GM21447 (cell line): Measurements from ENCODE around the gene KANSL1.

ENCODE experiments used
- ATAC-seq: cut with Tn5 transposase; IDR thresholded peaks from one replicate; pipeline ENCODE4 v1.9.1; 2021; ENCODE audit not compliant: unreplicated experiment

KANSL1 gene

DNA sequence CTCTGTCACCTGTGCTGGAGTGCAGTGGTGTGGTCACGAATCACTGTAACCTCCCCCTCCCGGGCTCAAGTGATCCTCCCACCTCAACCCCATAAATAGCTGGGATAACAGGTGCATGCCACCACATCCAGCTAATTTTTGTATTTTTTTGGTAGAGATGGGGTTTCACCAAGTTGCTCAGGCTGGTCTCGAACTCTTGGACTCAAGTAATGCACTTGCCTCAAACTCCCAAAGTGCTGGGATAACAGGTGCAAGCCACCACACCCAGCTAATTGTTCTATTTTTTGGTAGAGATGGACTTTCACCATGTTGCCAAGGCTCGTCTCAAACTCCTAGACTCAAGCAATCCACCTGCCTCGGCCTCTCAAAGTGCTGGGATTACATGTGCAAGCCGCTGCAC is 107.7 kb downstream of the KANSL1 start:
- no peak for ATAC-seq

DNA sequence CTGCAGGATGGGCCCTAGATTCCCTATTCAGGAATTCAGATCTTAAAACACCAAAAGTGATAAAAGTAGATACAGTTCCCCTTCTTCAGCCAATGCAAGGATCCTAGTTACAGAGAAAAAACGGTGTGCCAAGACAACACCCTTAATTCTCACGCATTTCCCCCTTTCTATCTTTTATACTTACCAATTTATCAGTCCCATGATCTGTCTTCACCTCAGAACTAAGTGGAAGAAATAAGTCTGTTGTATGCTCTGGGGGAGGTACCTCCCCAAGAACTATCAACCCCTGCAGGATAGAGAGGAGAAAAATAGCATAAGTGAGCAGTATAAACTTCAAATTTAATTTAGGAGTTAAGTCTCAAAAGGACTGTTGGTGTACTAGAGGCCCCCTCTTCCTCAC is 111.0 kb downstream of the KANSL1 start:
- no peak for ATAC-seq

DNA sequence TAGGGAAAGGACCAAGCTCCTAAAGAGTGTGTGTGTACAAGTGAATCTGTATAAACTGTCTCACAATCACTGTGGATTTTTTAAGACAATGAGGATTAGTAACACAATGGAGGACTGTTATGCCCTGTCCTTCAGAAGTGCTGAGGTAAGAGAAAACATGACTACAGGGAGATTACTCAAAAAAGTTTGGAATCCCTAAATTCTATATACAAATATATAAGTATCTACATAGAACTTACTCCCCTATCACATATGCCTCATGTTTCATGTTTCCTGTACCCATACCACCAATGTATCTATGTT is 112.3 kb downstream of the KANSL1 start:
- ATAC-seq: no peak

DNA sequence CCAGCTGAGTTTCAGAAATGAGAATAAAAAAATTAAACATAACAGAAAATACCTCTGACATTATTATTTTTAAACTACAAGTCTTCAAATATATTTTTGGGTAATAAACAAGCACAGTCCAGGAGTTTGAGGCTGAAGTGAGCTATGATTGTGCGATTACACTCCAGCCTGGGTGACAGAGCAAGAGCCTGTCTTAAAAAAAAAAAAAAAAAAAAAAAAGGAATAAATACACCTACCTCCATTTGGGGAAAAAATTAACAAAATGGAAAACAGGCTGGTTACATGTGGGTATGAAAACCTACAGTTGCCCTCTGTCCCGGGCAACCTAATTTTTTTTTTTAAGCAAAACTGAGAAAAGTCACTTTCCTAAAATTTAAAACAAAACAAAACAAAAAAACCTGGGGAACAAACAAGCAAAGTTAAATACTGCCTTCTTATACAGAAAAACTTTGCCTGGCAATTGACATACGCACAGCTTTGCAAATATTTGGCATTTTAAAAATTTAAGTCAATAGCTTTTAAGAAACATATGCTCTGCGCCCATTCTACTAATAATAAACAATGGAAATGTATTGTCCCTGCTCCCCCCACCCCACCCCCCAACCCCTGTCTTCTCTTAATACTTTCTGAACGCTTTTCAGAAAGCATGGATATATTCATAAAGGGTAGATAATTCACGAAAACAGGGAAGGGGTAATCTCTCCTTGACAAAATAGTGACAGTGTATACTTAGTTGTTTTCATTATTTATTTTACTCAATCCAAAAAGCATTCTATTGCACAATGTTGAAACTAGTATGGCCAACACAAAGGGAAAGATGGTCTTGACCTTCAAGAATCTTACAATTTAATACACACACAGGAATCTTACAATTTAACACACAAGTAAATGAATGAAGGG is 112.9 kb downstream of the KANSL1 start:
- ATAC-seq: no peak

DNA sequence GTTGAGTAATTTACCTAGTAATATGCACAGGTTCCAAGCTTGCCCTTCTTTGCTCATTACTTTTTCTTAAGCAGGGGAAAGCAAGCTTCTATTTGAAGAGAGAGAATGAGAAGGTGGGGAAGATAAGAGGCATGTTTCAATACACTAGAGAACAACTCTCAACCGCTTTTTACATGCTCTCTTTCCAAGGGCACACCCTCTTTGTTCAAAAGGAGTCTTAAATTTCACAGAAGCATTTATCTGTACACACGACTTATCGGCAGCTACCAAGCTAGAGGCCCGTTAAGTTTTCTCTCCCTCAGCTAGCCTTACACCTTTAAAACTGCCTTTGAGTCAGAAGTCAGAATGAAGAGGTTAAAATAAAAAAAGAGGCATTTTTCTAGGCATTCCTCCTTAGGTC is 114.6 kb downstream of the KANSL1 start:
- no peak for ATAC-seq

DNA sequence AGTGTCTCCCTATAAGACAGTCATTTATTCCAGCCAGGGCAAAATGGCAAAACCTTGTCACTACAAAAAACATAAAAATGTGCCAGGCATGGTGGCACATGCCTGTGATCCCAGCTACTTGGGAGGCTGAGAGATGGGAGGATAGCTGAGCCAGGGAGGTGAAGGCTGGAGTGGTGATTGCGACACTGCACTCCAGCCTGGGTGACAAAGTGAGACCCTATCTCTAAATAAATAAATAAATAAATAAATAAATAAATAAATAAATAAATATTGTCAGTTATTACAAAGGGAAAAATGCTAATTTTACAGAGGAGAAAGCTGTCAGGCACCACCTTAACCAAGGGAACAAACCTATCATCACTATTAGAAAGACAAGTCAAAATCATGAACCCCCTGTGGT is 118.7 kb downstream of the KANSL1 start:
- no peak for ATAC-seq

DNA sequence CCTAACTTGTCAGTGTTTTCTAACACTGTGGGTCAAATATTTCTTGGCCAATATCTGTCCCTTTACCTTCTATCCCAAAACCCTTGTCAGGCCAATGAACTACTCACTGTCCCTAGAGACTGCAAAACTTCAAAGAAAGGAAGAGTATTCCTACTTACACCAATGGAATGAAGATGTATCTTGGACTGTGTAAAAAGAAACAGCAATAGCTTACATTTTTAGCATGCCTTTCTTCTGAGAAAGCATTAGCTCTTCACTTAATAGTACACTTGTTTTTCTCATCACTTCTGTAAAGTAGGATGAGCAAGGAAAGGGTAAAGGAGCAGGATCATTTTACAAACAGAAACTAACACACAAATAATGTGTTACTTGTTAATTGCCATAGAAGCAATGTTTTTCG is 120.2 kb downstream of the KANSL1 start:
- no peak for ATAC-seq

DNA sequence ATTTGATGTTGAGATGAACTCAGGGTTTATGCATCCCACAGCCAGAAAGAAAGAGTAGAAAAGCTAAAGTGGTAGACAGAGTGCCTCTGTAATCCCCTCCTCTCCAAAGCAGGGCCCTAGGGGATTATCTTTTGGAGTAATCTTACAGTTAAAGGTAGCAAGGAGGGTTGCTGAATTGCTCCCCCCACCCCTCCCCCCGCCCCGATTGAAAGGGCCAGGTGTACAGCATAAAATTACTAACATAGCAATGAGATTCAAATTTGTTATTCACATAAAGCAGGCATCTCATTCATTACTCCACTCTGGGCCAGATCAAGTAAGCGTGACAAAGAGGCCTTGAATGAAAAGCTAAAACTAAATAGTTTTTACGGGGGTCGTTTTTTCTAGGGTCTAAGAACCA is 121.4 kb downstream of the KANSL1 start:
- no peak for ATAC-seq

DNA sequence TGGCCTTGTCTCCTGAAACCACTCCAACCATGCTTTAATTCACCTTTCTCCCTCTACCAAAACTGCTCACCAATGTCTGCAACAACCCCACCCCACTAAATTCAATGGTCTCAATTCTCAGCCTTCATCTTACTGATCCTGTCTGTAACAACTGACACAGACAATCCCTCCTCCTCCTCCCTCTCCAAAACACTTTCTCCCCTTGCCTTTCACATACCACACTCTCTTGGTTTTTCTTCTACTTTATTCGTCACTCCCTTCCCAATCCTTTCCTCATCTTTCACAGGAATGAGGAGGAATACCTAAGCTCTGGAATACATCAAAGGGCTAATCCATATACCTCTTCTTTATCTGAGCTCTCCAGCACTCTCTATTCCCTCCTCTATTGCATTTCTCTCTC is 128.8 kb downstream of the KANSL1 start:
- ATAC-seq: no peak

DNA sequence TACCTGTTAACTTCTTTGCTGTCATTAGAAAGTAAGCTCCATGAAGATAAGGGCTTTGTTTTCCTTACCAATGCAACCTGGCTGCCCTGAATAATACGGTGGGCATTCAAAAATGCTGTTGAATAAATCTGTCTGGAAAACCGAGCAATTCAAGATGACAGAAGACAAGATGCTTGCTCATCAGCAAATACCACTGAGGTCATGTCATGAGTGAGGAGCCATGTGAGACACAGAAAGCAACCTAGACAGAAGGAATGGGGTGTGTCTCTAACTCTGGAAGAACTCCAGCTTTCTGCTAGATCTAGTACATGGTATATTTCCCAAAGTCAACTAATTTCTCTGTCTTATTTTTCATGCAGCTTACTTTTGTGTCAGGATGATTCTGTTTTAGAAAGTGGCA is 130.0 kb downstream of the KANSL1 start:
- ATAC-seq: no peak

DNA sequence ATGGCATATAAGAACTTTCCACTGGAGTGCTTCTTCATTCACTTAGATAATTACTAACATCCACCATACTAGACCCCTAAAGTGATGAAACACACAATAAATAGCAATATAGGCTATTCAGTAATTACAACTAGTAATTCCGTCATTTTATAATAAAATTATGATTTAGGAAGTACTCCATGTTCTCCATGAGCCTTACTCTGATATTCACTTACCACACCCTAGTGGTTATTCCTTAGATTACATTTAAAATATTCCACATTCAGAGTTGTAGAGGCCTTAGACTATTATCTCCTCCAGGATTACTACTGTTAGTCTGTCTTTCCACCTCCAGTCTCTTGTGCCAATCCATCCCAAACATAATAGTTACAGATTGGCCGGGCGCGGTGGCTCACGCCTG is 131.8 kb downstream of the KANSL1 start:
- no peak for ATAC-seq

DNA sequence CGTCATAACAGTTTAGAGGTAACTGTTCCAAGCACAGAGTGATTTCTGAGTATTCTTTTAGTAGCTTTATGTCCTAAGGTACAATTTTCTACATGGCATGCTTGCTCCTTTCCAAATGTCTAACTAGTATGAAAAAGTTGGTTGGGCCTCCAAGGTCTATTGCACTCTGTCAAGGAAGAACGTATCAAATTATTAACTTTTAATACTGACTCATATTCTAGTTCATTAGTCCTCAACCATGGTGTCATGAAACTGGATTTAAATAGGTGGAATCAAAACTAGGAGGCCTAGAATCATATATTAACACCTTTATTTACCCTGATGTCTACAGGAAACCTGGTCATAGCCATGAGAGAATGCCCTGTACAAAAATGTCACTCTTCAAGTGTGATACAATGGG is 132.8 kb downstream of the KANSL1 start:
- no peak for ATAC-seq

DNA sequence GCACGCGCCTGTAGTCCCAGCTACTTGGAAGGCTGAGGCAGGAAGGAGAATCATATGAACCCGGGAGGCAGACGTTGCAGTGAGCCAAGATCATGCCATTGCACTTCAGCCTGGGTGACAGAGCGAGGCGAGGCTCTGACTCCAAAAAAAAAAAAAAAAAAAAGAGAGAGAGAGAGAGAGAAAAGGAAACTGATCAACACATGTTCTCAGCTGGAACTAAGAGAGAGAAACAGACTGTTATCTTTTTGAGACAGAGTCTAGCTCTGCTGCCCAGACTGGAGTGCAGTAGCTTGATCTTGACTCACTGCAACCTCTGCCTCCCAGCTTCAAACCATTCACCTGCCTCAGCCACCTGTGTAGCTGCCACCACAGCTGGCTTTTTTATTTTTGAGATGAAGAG is 133.7 kb downstream of the KANSL1 start:
- no peak for ATAC-seq

DNA sequence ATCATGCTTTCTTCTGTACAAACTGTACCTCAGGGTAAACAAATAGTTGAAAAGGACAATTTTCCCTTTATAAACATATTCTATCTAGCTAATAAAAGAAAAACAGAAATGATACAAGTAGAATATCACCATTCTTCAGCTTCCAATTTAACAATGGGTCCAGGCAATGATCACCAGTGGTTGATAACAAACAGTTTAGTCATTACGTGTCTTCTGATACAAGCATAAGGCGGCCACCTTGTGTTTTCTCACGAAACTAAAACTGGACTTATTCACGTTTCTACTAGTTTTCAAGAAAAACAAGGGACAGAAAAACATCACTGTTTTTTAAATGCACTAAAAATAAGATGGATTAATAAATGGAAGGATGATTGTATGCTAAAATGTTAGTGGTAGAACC is 135.9 kb downstream of the KANSL1 start:
- ATAC-seq: no peak

DNA sequence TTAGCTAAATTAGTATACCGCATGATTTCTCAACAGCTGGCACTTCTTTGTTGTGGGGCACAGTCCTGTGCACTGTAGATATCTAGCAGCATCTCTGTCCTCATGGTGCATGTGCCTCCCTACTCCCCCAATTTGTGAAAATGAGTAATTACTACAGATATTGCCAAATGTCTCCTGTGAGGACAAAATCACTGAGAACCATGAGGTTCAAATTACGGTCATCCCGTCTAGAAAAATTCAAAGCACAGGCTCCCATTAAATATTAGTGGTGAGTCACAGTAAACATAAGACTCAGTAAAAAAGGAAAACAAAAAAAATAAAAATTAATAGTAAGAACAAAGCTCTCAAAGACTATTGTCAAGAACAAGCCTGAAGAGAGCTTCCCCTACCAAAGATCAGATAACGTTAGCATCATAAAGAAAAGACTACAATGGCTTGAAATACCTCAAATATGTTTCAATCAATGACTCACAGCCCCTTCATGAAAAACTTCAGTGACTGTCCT is 136.4 kb downstream of the KANSL1 start:
- no peak for ATAC-seq

DNA sequence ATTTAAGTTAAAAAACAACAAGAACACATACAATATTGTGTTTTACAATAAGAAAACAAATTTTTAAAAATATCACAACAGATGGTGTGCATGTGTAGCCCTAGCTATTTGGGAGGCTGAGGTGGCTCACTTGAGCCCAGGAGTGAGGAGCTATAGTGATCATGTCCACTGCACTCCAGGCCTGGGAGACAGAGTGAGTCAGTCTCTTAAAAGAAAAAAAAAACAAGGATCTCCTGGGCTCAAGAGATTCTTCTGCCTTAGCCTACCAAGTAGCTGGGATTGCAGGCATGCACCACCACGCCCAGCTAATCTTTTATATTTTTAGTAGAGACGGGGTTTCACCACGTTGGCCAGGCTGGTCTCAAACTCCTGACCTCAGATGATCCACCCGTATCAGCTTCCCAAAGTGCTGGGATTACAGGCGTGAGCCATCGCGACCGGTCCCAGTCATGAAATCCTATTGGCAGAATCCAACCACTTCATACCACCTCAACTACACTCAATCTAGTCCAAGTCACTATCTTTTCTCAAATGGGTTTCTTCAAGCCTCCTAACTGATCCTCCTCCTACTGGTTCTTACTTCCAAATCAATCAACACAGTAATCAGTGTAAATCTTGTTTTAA is 139.2 kb downstream of the KANSL1 start:
- ATAC-seq: no peak

DNA sequence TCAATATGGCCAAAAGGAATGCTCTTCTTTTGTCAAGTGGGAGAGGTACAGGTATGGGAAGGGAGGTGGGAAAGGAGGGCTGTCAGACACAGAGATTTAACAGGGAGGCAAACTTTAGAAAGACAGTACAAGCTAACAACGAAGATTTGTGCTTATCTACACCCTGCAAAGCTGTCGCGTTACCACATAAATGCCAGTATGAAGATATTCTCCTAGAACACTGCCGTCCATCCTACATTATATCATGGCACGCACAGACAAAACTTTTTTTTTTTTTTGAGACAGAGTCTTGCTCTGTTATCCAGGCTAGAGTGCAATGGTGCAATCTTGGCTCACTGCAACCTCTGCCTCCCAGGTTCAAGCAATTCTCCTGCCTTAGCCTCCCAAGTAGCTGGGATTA is 143.6 kb downstream of the KANSL1 start:
- no peak for ATAC-seq

DNA sequence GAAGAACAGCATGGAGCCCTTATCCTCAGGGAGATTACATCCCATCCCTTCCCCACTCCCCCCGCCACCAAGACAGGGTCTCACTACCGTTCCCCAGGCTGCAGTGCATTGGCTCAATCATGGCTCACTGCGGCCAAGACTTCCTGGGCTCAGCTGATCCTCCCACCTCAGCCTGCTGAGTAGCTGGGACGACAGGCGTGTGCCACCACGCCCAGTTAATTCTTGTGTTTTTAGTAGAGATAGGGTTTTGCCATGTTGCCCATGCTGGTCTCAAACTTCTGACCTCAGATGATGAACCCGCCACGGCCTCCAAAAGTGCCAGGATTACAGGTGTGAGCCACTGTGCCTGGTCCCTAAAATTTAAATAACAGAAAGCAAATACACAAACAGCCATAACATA is 145.4 kb downstream of the KANSL1 start:
- no peak for ATAC-seq

DNA sequence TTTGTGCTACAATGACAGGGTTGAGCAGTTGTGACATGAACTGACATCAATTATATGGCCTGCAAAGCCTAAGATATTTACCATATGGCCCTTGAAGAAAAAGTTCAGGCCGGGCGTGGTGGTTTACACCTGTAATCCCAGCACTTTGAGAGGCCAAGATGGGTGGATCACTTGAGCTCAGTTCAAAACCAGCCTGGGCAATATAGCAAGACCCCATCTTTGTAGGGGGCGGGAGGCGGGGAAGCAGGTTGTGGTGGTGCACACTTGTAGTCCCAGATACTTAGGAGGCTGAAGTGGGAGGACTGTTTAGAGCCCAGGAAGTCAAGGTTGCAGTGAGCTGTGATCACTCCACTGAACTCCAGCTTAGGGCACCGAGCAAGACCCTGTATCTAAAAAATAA is 145.8 kb downstream of the KANSL1 start:
- no peak for ATAC-seq

DNA sequence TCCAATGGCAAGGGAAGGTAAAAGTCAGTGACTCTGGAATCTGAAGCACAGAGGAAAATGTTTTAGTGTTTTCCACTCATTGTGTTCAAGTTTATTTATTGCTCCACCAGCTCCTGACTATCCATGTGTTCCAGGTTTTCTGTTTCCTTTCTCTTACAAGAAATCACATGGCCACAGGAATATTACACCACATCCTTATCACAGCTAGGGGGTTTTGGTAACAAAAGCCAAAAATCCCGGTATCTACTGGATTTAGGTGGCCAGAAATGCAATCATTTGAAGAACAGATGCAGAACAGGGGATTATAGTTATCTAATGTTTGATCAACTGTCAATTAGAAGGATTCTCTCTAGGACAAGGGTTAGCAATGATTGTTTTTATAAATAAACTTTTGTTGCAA is 146.3 kb downstream of the KANSL1 start:
- ATAC-seq: no peak

DNA sequence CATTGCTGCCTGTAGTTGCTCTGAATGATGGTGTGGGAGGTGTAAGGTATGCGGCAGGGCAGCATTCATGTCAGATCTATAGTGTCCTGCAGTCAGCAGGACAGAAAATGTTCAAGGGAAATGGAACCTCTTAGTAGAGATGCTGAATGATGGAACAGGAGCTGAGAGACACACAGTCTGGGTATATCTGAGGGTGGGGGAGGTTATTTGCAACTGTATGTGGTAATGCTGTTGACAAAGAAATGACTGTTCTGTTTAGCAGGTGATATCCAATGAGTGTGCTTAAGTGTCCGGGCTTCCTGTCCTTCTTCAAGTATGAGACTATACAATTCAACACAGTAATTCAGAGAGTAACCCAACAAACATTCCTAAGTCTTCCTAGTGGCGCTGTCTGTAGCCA is 147.6 kb downstream of the KANSL1 start:
- no peak for ATAC-seq

DNA sequence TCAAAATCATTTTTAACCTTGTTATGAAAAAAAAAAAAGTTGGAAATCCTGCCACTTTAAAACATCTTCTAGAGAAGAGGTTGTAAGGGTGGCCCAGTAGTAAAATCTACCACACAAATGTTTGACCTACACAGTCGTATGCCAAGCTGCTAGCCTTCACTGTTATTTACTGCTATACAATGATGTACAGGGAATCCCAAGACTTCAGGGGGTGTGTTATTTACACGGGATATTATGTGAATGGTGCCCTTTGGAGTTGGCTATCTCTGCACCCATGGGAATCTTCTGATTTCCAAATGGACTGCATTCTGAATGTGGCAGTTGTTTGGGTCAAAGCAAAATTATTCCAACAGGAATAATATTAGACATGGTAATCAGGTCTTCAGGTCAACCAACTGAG is 148.2 kb downstream of the KANSL1 start:
- no peak for ATAC-seq
